Measurements from ENCODE around the gene MYL5. TPM values are rescaled to one million over a fixed set of nuclear protein-coding genes. Genes with fewer than 3 reads are reported as not detected.

Gene MYL5
- total and polyA plus RNA-seq, 2 of the 13 experiments (the other 11 are each of a cell fraction or from before 2014, with no cell fraction given) = 6.5 to 16.0 TPM

GRCh38 chr4:726235-726787, 52.0 kb downstream of the MYL5 start:
- ChIA-PET CTCF (ENCODE audit: low intra/inter-chr PET ratio, low total read pairs) (no interaction called here), POLR2A (no interaction called here)
- Histone ChIP-seq H3K9me3 (ENCODE audit: low read length) (no peaks in the 10 kb centered on the region), H3K27ac (ENCODE audit: extremely low read length, insufficient read depth, low read length) (no peak overlapping the region), H3K9ac (ENCODE audit: insufficient read depth, low read depth, low read length) (no peak overlapping the region), H4K20me1 (ENCODE audit: insufficient read depth, low read length) (peaks cover 20% of the 10 kb centered on the region; the same call in 1 of the 2 replicates), H3K27me3 (ENCODE audit: control insufficient read depth in 1 of 2, insufficient read depth in 2 of 2, low read length in 2 of 2) (no peaks in the 10 kb centered on the region; a peak in 1 of 5 replicates), H2AFZ (ENCODE audit: low read length) (no peak overlapping the region), H3K4me2 (ENCODE audit: low read depth, low read length) (no peak overlapping the region), H3K4me1 (ENCODE audit: insufficient read depth, low read length) (peaks cover 17% of the 10 kb centered on the region), H3K79me2 (ENCODE audit: insufficient read depth, low read length) (peaks cover 31% of the 10 kb centered on the region), H3K4me3 (replicated peaks in 1 of 3; ENCODE audit: insufficient read depth in 1 of 3, low read depth in 2 of 3, low read length in 3 of 3) (no peak overlapping the region), H3K36me3 (replicated peaks in 1 of 2; ENCODE audit: control insufficient read depth in 1 of 2, insufficient read depth in 2 of 2, low read length in 2 of 2) (peaks cover 4 to 11% of the 10 kb centered on the region in 2 experiments; a peak in 3 of 5 replicates)
- TF ChIP-seq ZEB1 (IDR thresholded peaks at IDR 0.05; ENCODE audit: insufficient replicate concordance, low read depth) (no peak), SUZ12 (IDR thresholded peaks at IDR 0.05; ENCODE audit: low read depth, low read length) (no peak), MATR3 (CRISPR knock-in tag; IDR thresholded peaks at IDR 0.05) (no peak), ZNF431 (CRISPR knock-in tag; IDR thresholded peaks at IDR 0.05; ENCODE audit: borderline replicate concordance, low read depth) (no peak), MIXL1 (CRISPR knock-in tag; IDR thresholded peaks at IDR 0.05) (no peak), DDIT3 (CRISPR knock-in tag; IDR thresholded peaks at IDR 0.05) (no peak), ZNF652 (CRISPR knock-in tag; IDR thresholded peaks at IDR 0.05; ENCODE audit: borderline replicate concordance, low read depth) (no peak), MEIS1 (CRISPR knock-in tag; IDR thresholded peaks at IDR 0.05; ENCODE audit: borderline replicate concordance) (no peak), POLR2AphosphoS5 (IDR thresholded peaks at IDR 0.05; ENCODE audit: low read depth, low read length) (no peak), ZNF776 (CRISPR knock-in tag; IDR thresholded peaks at IDR 0.05) (no peak), ZHX2 (IDR thresholded peaks at IDR 0.05; ENCODE audit: low read depth) (no peak), ZHX2 (CRISPR knock-in tag; IDR thresholded peaks at IDR 0.05; ENCODE audit: borderline replicate concordance) (no peak), ZNF607 (CRISPR knock-in tag; IDR thresholded peaks at IDR 0.05; ENCODE audit: borderline replicate concordance) (no peak), RFX3 (CRISPR knock-in tag; IDR thresholded peaks at IDR 0.05) (no peak), ATF2 (CRISPR knock-in tag; IDR thresholded peaks at IDR 0.05) (no peak), IRX3 (CRISPR knock-in tag; IDR thresholded peaks at IDR 0.05; ENCODE audit: borderline replicate concordance, low read depth) (no peak), ZNF772 (CRISPR knock-in tag; IDR thresholded peaks at IDR 0.05) (no peak)
- intact Hi-C loops (cut with micrococcal nuclease; ENCODE audit: unreplicated experiment) = no loop called here
- no TSS peak for BruUV-seq (replicated peaks)
- FAIRE-seq (no peak), DNase-seq (ENCODE audit: low spot score) (no peak), ATAC-seq (no peak)
- in situ Hi-C loops (cut with HindIII; ENCODE audit: extremely low pct_ligation_motif_present, low pct_unique_long_range_greater_than_20kb) = no loop called here
- 95% methylated on average over 7 of the region's 16 CpGs for WGBS (ENCODE audit: low lambda C conversion rate)
